ENCODE data around the gene IFITM10.
"Not testable (repeated sequence)": the region's sequence is repeated elsewhere in the genome, so short reads cannot be mapped to it uniquely, and the experiment has no call there.

IFITM10 gene

DNA sequence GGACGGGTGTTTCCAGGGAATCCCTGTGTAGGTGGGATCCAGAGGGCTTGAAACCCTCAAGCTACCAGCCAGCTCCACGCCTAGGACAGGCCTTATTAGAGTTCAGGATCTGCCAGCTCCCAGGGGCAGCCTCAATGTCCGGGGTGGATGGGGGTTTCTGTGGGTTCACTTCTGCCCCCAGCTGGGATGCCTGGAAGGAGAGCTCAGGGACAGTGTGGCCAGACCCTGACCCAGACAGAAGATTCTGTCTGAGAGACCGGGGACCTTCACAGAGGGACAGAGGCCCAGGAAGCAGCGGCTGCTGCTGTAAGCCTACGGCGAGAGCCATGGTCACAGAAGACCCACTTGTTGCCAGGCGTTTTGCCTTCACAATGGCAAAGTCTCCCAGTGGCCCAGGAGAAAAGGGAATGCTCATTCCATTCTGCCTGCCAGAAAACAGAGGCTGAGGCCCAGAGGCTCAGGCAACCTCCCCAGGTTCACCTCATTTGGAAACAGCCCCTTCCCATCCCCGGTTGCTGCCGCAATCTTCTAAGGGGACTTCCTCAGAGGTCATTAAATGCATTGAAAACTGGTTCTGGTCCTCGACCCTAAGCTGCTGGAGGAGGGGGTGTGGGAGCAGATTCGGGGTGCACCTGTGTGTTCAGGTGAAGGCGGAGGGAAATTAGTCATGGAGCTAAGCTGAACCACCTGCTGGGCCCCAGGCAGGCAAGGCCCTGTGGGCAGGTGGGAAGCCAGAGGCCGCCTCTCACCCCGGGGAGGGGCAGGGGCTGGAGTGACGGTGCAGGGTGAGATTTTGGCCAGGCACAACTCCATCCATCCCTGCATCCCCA, 58.3 kb downstream of the IFITM10 start:
- ChIA-PET CTCF (interaction anchor here (3.5 to 5.1 kb wide), 2 partner anchors 39 to 140 kb away, joined by 17 to 77 read pairs; partner anchors contain the start of gene SYT8), POLR2A (interaction anchor here (2.1 kb wide), 1 partner anchor 142 kb away, joined by 30 read pairs; the partner anchor contains the start of gene SYT8)
- TF ChIP-seq, protein P1, sequence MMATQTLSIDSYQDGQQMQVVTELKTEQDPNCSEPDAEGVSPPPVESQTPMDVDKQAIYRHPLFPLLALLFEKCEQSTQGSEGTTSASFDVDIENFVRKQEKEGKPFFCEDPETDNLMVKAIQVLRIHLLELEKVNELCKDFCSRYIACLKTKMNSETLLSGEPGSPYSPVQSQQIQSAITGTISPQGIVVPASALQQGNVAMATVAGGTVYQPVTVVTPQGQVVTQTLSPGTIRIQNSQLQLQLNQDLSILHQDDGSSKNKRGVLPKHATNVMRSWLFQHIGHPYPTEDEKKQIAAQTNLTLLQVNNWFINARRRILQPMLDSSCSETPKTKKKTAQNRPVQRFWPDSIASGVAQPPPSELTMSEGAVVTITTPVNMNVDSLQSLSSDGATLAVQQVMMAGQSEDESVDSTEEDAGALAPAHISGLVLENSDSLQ (IDR thresholded peaks at IDR 0.05), result no peak
- no peak for TF ChIP-seq FOXM1 (IDR thresholded peaks at IDR 0.05; ENCODE audit: borderline replicate concordance)
- no peak for TF ChIP-seq L3MBTL2 (conservative IDR thresholded peaks at IDR 0.05)
- no peak for TF ChIP-seq LEF1 (IDR thresholded peaks at IDR 0.05; ENCODE audit: borderline replicate concordance)
- no peak for TF ChIP-seq FOXK2 (IDR thresholded peaks at IDR 0.05)
- TF ChIP-seq TARDBP (IDR thresholded peaks at IDR 0.05), result no peak
- no peak for DNase-seq (ENCODE audit: extremely low spot score)

DNA sequence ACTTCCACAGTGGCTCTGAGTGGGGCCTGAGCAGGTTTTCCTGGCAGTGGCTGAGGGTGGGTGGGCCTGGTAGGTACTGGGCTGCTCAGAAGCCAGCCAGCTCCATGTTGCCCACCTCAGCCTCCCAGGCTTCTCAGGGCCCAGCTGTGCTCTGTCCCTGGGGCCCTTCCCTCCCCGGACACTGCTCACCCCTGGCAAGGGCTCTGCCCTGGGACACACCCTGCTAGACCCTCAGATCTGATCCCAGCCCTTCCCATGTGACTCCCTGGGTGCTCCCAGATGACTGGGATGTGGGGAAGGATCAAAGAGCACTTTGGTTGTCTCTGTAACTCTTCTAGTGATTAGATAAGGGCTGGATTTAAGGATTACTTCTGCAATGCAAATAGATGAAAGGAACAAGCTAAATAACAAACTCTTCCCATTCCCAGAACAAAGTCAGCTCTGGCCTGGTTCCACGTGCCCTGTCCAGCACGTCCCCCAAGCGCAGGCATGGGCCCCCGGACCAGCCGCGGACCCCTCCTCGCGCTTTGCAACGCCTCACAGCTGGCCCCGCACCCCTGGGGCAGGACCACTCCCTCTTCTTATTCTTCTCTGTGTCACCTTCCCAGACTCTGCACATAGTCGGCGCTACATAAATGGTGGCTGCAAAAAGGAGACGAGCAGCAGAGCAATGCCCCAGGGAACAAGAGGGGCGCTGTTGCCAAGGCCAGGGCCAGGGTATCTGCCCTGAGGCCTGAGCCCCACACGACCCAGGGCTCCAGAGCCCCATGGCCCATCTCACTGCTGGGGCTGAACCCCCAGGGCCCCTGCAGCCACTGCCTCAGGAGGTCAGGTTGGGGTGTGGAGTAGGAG, 59.1 kb downstream of the IFITM10 start:
- TF ChIP-seq FOXK2 (IDR thresholded peaks at IDR 0.05) (no peak), LEF1 (IDR thresholded peaks at IDR 0.05; ENCODE audit: borderline replicate concordance) (no peak), CTBP1 (IDR thresholded peaks at IDR 0.05; ENCODE audit: borderline replicate concordance) (no peak), FOXA1 (IDR thresholded peaks at IDR 0.05) (no peak), ZNF384 (IDR thresholded peaks at IDR 0.05) (no peak), TARDBP (IDR thresholded peaks at IDR 0.05) (no peak), HDGF (IDR thresholded peaks at IDR 0.05; ENCODE audit: borderline replicate concordance) (no peak)
- TF ChIP-seq, protein P1 (IDR thresholded peaks at IDR 0.05), result no peak
- CTCF ChIA-PET, result interaction anchor here (3.5 to 5.1 kb wide), 2 partner anchors 38 to 141 kb away, joined by 17 to 77 read pairs; partner anchors contain the start of gene SYT8
- DNase-seq (ENCODE audit: extremely low spot score), result no peak
- POLR2A ChIA-PET, result no interaction called here

DNA sequence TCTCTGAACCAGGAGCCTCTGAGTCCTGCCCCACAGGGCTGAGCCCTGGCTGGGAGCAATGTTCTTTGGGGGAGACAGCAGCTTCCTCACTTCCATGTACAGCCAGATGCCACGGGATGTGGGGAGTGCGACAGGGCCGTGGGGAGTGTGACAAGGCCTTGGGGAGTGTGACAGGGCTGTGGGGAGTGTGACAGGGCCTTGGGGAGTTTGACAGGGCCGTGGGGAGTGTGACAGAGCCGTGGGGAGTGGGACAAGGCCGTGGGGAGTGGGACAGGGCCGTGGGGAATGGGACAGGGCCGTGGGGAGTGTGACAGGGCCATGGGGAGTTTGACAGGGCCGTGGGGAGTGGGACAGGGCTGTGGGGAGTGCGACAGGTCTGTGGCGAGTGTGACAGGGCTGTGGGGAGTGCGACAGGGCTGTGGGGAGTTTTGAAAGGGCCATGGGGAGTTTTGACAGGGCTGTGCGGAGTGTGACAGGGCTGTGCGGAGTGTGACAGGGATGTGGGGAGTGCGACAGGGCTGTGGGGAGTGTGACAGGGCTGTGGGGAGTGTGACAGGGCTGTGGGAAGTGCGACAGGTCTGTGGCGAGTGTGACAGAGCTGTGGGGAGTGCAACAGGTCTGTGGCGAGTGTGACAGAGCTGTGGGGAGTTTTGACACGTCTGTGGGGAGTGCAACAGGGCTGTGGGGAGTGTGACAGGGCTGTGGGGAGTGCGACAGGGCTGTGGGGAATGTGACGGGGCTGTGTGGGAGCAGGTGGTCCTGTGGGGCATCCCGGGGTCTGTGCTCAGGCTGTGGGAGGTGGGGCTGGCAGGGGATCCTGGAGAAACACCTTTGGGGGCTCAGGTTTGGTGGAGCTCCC, 60.0 kb downstream of the IFITM10 start:
- CTCF ChIA-PET, result interaction anchor here (5.1 kb wide), 1 partner anchor 142 kb away, joined by 77 read pairs; the partner anchor contains the start of gene SYT8
- DNase-seq (ENCODE audit: extremely low spot score), result no peak
- TF ChIP-seq FOXK2 (IDR thresholded peaks at IDR 0.05) (no peak), LEF1 (IDR thresholded peaks at IDR 0.05; ENCODE audit: borderline replicate concordance) (no peak), HDGF (IDR thresholded peaks at IDR 0.05; ENCODE audit: borderline replicate concordance) (no peak), FOXM1 (IDR thresholded peaks at IDR 0.05; ENCODE audit: borderline replicate concordance) (no peak), BHLHE40 (IDR thresholded peaks at IDR 0.05; ENCODE audit: borderline replicate concordance) (no peak), SUZ12 (IDR thresholded peaks at IDR 0.05) (no peak), CTBP1 (IDR thresholded peaks at IDR 0.05; ENCODE audit: borderline replicate concordance) (no peak), TARDBP (IDR thresholded peaks at IDR 0.05) (no peak), SP1 (IDR thresholded peaks at IDR 0.05) (no peak), L3MBTL2 (conservative IDR thresholded peaks at IDR 0.05) (no peak), ELF4 (IDR thresholded peaks at IDR 0.05) (no peak)
- TF ChIP-seq, protein P1 (IDR thresholded peaks at IDR 0.05), result no peak
- POLR2A ChIA-PET, result no interaction called here

DNA sequence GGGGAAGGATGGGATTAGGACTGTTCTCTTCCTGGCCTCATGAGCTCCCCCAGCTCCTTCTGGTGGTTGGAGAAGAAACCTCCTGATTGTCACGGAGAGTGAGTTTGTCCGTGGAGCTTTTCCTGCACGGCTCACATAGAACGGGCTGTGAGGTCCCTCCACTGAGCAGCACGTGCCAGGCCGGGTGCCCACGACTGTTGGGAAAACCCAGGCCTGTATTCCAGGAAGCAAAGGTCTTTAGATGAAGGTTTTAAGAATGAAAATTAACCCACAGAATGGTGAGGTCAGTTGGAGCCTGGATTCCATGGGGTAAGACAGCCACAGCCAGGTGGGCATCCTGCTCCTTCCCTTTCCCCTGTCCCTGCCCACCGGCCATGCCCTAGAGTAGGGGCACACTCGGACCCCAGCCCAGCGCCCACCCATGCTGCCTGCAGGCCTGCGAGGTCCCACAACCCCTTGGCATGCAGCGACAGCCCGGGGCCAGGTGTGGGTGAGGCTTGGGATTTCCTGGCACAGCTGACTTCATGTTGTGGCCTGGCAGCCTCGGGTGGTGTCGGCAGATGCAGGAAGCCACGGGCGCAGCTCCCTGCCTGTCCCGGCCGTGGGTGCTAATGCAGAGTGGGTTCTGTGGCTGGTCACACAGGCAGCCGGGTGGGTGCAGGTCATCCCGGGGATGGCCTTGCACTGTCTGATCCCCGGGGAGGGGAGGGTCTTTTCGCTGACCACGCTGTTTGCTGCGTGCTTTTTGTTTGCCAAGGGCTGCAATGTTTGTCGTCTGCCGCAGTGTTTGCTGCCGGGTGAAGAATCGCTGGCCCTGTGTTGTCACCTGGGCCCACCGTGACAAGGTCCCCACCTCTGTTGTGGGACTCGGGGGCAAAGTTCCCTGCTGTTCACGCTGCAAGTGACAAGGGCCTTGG, 60.9 kb downstream of the IFITM10 start:
- CTCF ChIA-PET, POLR2A ChIA-PET: not testable (repeated sequence)

DNA sequence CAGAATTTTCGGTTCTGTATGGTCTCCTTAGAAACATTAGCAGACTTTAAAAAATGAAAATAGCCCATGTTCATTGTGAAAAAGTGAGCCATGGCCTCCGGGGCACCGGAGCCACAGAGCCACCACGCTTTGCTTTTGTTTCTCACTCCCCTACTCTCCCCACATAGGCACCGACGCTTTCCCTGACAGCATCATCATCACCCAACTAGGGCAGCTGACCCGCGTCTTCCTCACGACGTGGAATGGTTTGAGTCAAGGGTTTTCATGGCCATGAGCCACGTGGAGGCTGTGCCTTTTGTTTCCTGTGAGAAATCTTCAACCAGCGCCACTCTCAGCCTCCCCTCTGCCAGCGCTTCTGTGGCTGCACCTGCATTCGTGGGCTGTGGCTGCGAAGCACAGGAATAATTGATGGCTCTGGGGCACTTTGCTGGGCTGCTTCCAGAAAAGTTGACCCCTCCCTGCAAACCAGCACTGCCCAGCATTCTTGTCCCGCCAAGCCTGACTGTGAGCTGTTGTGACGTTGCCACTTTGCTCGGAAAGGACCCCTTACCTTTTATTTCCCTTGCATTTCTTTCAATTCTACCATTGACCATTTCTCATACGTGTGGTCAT, 62.0 kb downstream of the IFITM10 start:
- POLR2A ChIA-PET; CTCF ChIA-PET; DNase-seq (ENCODE audit: extremely low spot score): not testable (repeated sequence)

More for the DNA sequence above, 60.9 kb downstream of the IFITM10 start:
- DNase-seq (ENCODE audit: extremely low spot score), result not testable (repeated sequence)

DNA sequence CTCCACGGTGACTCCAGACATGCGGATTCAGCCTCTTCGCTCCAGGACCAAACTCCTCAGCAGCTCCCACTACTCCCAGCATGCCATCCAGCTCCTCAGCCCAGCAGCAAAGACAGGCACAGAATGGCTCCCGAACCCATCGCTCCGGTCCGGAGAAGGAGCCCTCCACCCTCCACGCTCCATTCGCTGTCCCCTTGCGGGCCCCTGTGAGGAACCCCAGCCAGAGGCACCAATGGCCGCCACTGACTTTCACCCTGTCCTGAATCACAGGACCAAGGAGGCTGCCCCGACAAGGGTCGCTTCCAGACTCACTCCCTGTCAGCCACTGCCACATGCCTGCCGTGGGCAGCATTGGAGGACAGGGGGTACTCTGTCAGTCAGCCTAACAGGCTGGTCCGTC, 64.2 kb downstream of the IFITM10 start:
- CTCF ChIA-PET; POLR2A ChIA-PET; DNase-seq (ENCODE audit: extremely low spot score): not testable (repeated sequence)

DNA sequence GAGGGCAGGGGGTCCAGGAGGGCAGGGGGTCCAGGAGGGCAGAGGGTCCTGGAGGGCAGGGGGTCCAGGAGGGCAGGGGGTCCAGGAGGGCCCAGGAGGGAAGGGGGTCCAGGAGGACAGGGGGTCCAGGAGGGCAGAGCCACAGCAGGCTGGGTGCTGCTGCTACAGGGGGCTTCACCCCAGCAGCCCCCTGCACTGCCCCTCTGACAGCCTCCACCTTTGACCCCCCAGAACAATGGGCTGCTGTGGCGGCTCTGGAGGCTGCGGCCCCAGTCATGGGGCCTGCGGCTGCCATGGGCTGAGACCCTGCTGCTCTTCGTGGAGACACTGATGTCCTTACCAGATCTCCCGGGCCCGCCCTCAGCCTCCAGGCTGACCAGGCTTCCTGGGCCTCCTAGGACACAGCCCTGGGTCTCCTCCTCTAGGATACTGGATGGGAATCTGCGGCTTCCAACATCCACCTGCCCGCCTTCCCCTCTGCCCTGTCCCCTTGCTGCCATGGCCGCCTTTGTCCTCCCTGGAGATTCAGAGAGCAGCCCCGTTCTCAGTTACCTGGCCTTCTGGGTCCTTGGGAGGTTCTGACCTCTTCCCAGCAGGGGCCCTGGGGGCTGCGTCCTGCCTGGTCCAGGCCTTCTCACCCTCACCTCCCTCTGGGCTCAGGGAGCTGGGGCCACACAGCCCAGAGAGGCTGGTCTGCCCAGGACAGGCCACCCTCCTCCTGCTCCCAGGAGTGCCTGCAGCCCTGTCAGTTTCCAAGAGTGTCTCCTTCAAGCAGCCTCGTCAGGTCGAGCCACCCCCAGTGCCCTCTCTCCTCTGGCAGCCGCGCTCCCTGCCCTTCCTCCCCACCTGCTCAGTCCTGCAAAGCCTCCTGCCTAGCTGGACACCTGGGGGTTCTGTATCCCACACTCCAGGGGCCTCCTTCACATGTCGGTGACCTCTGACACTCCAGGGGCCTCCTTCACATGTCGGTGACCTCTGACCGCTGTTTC, 65.2 kb downstream of the IFITM10 start:
- POLR2A ChIA-PET; CTCF ChIA-PET; DNase-seq (ENCODE audit: extremely low spot score): not testable (repeated sequence)

DNA sequence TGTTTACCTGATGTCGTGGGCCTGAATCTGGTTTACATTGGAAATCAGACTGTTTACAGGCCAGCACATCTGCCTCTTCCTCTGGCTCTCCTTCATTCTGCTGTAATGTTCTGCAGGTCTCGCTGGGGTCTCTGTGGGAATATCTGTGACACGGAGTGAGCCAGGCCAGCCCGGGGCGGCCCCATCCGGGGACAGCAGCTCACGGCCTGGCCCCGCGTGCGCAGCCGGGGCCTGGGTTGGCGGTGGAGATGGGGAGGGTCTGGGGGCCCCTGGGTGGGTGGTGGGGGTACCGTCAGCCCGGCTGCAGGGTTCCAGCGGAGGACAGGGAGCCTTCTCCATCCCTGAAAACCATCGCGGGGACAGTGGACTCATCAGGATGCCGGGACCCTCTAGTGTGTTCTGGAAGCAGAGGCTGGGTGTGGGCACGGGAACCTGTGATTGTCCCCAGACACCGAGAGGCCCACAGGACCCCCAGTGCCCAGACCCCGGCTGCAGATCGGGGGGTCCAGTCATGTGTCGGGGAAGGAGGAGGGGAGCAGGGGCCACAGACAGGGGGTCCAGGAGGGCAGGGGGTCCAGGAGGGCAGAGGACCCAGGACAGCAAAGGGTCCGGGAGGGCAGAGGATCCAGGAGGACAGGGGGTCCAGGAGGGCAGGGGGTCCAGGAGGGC, 66.4 kb downstream of the IFITM10 start:
- DNase-seq (ENCODE audit: extremely low spot score), result not testable (repeated sequence)

More for the DNA sequence above, 66.4 kb downstream of the IFITM10 start:
- CTCF ChIA-PET, POLR2A ChIA-PET: not testable (repeated sequence)

All from HEK293T (cell line).